HG03558 (cell line): Measurements from ENCODE around the gene SEZ6.
"Not testable (repeated sequence)": the region's sequence is repeated elsewhere in the genome, so short reads cannot be mapped to it uniquely, and the experiment has no call there.

Experiments
- ATAC-seq: cut with Tn5 transposase; IDR thresholded peaks from one replicate; pipeline ENCODE4 v1.9.1; 2021; ENCODE audit warnings: moderate number of reproducible peaks; ENCODE audit not compliant: unreplicated experiment; ENCODE audit errors: extremely low read depth

Gene SEZ6

GRCh38 chr17:28947639-28948038 is 58.2 kb downstream of the SEZ6 start:
- ATAC-seq = no peak

GRCh38 chr17:28946239-28946638 is 59.6 kb downstream of the SEZ6 start:
- no peak for ATAC-seq

DNA sequence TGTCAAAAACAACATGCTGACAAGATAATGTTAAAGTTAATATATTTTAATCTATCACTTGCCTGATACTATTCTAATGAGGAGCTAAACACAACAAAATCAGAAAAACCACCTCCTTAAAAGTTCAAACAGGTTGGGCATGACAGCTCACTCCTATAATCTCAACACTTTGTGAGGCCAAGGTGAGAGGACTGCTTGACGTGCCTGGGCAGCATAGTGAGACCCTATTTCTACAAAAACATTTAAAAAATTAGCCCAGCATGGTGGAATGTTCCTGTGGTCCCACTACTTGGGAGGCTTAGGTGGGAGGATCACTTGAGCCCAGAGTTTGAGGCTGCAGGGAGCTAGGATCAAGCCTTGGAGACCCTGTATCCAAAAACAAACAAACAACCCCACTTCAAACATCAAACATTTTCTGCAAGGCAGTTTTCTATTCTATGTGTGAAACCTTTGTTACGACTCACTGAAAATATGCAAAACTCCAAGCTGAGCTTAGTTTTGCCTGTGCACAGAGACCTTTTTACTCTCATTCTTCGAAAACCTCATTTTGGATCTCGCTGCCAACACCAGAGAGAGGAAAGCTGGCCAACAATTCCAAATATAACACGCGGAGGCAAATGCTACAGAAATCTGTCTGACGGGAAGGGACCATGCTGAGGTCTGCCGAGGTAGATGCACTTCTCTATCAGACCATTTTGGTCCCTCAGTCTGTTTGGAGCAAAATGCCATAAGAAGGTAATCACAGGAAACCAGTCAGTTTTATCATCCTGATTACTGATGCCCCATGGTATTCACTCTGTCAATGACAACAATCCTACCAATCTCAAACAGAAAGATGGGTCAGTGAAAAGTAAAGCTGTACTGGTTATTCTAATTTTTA is 60.7 kb downstream of the SEZ6 start:
- no peak for ATAC-seq

GRCh38 chr17:28944343-28944742 is 61.5 kb downstream of the SEZ6 start:
- no peak for ATAC-seq

- ATAC-seq = no peak
Observed at GRCh38 chr17:28942925-28943324, 62.9 kb downstream of the SEZ6 start.

- ATAC-seq = no peak
Observed at GRCh38 chr17:28941251-28941650, 64.6 kb downstream of the SEZ6 start.

DNA sequence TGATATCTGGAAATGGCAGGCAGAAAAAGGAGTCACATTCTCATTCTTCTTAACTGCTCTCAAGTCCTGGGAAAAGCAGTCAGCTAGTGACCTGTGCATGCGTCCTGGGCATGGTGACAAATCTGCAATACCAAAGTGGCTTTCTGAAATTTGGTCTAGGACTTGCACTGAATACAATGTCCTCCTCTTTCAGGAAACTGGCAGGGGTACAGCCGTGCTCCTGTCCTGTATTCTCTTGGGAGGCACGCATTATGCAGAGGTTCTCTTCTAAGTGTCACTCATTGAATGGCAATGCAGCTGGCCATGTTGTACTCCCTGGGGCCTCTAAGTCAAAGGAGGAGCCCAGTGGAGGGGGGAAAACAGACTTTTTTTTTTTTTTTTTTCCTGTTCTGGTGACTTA is 65.2 kb downstream of the SEZ6 start:
- ATAC-seq = no peak

DNA sequence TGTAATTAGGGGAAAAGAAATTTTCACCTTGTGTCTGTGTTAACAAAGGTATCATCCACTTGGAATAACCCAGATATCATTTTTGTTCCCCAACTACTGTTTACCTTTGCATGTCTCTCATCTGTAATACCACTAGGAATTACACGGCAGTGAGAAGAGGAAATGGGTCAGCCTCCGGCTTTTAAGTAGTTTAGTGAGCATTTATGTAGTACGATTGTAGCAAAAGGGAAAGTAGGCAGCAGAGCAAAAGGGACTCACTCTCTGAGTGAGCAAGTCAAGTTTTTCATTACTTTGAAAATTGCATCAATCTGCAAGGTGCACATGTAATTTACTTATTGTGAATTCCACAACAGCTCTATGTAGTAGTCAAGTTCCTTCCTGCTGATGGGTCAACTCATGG is 65.7 kb downstream of the SEZ6 start:
- ATAC-seq = no peak

- no peak for ATAC-seq
Observed at GRCh38 chr17:28938552-28938951, 67.3 kb downstream of the SEZ6 start.

DNA sequence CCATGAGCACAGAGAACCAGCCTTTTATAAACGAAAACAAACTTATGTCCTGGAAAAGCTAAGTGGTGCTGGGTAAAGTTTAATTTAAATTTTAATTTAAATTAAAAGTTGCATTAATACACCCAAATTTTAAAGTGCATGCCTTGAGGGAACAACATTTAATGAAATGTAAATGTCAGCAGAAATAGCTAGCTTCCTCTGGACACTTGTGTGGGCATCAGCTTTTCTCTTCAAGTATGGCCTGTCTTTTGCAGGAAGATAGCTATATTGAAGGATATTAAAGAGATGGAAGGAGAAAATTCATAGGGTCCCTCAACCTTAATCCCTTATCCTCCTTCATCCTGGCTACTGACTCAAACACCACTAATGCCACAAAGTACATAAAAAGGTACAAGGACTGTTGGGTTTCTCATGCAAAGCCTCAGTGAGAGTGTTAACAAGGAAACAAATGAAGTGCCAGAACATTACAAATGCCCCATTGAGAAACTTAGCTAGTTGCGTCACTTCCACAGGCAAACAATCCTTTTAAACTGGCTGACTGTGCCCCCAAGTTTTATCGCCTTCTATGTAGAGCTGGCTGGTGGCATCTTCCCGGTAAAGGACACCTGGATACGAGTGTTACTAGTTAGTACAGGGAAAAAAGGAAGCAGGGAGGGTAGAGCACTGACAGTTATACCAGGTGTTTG is 68.6 kb downstream of the SEZ6 start:
- ATAC-seq = no peak

DNA sequence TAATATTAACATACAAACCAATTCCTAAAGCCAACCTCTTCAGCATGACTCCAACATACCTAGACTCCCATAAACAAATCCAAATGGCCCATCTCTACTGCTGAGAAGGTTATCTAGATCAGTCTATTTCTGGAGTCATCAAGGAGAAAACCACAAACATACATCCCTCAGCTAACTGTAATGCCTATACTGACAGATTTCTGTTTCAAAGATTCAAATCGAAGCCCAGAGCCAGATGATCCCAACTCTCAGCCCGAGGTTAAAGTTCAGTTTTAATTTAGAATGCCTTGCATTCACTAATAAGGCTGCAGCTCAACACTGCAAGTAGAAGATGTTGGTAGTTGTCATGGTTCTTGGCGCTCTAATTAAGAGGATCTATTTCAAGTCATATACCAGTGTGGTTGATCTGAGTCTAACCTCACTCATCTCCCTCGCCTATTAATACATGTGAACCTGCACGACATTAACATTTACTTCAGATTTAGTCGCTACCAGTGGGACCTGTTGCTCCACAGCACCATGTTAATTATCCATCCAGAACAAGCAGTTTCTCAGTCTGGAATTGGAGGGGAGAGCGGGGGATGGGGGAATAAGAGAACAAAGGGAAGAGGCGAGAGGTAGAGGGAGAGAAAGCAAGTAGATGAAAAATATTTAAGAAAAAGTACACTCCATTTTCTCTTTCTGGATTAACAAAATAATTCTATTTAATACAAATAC is 69.9 kb downstream of the SEZ6 start:
- no peak for ATAC-seq

DNA sequence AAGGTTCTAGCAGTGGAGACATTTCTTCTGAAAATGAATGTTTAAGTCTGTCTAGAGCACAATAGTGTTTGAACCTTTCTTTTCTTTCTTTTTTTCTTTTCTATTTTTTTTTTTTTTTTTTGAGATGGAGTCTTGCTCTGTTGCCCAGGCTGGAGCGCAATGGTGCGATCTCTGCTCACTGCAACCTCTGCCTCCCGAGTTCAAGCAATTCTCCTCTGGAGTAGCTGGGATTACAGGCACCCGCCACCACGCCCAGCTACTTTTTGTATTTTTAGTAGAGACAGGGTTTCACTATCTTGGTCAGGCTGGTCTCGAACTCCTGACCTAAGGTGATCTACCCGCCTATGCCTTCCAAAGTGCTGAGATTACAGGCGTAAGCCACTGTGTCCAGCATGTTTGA is 71.3 kb downstream of the SEZ6 start:
- ATAC-seq = not testable (repeated sequence)

DNA sequence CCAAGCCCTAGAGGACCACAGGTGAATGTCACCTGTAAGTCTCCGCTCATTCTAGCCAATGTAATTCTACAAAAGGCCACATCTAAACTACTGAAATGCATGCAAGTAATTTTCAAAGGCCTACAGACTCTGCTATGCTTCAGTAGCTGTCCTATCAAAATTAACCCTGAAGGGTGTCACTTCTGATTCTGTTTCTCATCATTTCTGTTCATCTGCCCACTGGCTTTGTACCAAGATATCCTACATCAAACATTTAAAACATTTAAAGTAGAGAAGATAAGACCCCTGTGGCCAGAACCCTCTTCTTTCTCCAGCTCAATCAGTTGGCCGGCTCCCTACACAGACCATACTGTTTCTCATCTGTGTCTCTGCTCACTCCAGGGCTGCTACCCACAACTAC is 76.0 kb downstream of the SEZ6 start:
- ATAC-seq = no peak

GRCh38 chr17:28928061-28928460 is 77.8 kb downstream of the SEZ6 start:
- no peak for ATAC-seq

- no peak for ATAC-seq
Observed at GRCh38 chr17:28926786-28927185, 79.0 kb downstream of the SEZ6 start.

DNA sequence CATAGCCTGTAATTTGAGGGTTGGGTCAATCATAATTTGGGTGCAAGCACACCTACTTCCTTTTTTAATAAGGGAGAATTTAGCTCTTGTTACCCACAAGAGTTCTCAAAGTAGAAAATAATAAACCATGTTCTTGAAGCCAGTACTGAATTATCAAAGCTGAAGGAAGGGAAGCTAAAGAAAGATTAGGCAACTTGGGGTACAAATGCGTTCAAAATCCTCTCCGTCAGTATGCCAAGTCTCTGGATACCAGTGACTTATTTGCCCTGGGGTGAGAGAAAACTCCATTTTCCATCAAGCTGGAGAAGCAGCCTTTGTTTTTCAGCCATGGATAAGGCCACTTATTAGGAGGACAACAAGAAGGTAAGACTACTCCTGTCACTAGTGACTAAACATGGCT is 79.5 kb downstream of the SEZ6 start:
- ATAC-seq = no peak

DNA sequence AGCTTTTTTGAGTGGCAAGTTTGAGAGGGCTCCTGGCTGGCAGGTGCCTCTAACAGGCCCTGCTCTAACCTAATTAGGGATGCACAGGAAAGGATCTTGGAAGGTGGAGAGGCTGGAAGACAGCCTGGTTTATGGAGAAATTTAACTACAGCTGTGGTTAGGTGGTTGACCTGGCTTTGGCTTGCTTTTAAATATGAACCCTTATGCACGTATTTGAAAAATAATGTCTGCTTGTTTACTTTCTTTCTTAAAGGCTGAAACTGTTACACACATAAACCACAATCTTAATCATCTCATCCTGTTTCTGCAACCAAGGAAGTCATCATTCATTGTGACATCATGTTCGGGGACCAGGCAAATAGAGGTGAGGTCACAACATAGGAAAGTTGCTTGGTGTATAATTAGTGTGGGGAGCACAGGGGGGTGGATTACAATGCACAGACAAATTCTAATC is 79.9 kb downstream of the SEZ6 start:
- ATAC-seq = no peak

- ATAC-seq = no peak
Observed at GRCh38 chr17:28920201-28920600, 85.6 kb downstream of the SEZ6 start.

GRCh38 chr17:28918295-28918694 is 87.5 kb downstream of the SEZ6 start:
- no peak for ATAC-seq

- ATAC-seq = no peak
Observed at GRCh38 chr17:28917465-28917864, 88.4 kb downstream of the SEZ6 start.

DNA sequence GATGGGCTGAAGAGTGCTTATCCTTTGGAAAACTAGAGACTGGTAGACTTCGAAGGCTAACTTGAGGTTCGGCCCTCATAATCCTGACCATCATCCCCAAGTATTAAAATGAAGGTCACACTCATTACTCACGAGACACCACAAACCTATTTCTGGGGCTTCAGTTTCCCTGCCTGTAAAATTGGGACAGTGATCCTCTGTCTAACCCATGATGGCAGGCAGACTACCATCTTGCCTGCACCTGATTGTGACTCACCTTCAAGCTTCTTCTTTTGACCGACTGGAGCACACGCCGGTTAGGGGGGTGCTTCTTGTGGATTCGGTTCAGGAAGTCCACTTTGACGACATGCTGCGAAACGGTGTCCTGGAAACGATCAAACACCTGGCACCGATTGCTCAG is 88.8 kb downstream of the SEZ6 start:
- ATAC-seq = no peak
